NCI-H748 (cell line): ENCODE data around the gene RIOK2.
"Not testable (repeated sequence)": the region's sequence is repeated elsewhere in the genome, so short reads cannot be mapped to it uniquely, and the experiment has no call there.

Experiments used
- DNase-seq: peaks from one replicate; lab custom pipeline; 2025; ENCODE audit not compliant: unreplicated experiment; lab: John Stamatoyannopoulos, UW

The RIOK2 gene

GRCh38 chr5:97183100-97183929, at the start of gene RIOK2:
Gene RIOK2 (minus strand): TSS chr5:97183247. CDS start chr5:97183191, 56 bp downstream.
- peak; percentile 97 for DNase-seq

- peak; percentile 67 for DNase-seq
These were observed 48.1 kb upstream of the RIOK2 start for GRCh38 chr5:97231025-97231636.

- no peak for DNase-seq
These were observed 46.7 kb upstream of the RIOK2 start for GRCh38 chr5:97229688-97230285.

DNA sequence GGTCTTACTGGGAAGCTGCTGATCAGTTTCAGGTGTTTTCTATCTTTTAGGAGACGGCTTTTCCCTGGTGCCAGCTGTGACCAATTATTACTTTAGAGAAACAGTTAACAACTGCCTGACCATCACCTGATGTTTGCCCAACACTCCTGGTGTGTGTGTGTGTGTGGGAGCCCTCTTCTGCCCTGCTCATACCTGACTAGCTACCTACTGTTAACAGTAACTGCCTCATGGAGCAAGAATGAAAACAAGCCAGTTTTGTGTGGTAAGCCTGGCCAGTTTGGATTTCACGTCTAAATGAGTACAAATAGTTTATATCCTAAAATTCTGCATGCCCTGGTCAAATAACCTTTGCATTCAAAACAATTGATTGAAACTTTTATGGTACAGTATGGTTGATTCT, 46.1 kb upstream of the RIOK2 start:
- peak; percentile 8 for DNase-seq

DNA sequence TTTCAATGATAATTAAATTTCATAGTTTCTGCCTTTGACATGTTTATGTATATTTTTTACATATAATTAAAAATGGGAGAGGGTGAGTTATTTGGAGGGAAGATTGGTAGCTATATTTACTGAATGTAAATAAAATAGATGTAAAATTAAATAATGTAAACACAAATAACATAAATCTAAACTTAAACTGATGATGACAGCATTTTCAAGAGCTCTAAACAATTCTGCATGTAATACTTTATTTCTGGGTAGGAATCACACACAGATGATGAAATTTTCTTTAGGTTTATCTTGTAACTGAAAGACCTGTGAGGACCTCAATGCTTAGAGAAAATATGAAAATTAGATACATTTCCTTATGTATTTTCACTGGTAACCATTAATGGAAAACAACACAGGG, 42.2 kb upstream of the RIOK2 start:
- DNase-seq: no peak

DNA sequence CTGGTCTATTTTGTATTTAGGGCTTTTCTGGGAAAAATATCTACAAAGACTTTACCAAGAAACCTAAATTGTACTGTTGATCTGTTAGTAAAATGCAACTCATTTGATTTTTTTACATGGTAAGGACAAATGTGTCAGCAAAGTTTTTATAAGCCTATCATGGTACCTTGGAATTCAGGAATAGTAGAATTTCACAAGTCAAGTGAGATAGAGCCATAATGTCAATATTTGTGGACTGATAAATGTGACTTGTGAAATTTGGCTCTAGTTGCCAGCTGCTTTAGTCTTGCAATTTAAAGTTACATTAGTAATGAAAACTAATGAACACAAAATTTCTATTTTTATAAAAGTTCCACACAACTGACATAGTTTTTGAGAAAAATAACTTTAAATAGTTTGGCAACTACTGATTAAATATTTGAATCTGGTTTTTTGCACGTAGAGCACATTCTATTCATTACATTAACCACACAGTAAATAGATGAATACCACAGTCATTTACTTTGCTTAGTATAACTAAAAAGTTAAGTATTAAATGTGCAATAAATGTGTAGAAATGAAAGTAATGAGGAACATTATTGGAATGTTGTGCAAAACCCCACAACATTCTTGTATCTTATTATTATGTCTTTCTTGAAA, 41.2 kb upstream of the RIOK2 start:
- no peak for DNase-seq

GRCh38 chr5:97223596-97223995, 40.5 kb upstream of the RIOK2 start:
- no peak for DNase-seq

- no peak for DNase-seq
These were observed 26.3 kb upstream of the RIOK2 start for GRCh38 chr5:97209343-97209742.

DNA sequence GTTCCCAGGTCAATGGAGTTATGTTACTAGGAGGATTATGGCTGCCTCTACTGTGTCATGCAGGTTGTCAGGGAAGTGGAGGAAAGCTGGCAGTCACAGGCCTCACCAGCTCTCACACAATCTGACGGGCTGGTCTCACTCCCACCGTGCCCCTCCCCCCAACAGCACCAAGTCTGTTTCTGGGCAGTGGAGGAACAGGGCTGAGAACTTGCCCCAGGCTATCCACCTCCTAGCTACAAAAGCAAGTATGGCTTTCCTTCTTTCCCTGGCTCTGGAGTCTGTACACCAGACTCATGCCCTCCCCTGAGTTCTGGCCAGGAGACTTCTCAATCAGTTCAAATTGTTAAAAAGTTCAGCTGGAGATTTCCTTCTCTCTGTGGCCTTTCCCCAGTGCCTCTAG, 25.7 kb upstream of the RIOK2 start:
- no peak for DNase-seq

DNA sequence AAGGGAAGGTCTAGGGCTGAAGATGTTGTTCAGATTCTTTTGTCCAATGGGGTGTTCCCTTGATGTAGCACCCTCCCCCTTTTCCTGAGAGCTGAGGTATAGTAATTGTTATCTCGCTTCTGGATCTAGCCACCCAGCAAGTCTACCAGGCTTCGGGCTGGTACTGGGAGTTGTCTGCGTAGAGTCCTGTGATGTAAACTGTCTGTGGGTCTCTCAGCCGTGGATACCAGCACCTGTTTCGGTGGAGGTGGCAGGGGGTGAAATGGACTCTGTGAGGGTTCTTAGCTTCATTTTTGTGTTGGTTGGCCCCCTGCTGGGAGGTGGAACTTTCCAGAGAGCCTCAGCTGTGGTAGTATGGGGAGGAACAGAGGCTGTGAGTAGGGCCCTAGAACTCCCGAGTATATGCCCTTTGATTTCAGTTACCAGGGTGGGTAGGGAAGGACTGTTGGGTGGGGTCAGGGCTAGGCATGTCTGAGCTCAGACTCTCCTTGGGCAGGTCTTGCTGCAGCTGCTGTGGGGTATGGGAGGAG, 25.2 kb upstream of the RIOK2 start:
- no peak for DNase-seq

GRCh38 chr5:97194366-97194765, 11.3 kb upstream of the RIOK2 start:
- peak; percentile 17 for DNase-seq

DNA sequence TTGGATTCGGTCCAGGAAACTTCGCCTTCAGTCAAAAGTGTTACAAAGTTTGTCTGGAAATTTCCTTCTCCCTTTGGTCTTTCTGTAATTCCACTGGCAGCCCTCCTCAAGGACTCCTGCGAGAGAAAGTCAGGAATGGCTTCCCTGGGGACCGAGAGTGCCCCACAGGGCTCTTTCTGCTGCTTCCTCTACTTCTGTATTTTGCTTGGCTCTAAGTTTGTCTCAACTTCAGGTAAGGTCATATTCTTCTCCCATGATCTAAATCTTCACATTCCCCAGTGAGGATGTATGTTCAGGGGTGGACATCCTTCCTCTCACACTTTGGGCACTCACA, 10.3 kb upstream of the RIOK2 start:
- no peak for DNase-seq

DNA sequence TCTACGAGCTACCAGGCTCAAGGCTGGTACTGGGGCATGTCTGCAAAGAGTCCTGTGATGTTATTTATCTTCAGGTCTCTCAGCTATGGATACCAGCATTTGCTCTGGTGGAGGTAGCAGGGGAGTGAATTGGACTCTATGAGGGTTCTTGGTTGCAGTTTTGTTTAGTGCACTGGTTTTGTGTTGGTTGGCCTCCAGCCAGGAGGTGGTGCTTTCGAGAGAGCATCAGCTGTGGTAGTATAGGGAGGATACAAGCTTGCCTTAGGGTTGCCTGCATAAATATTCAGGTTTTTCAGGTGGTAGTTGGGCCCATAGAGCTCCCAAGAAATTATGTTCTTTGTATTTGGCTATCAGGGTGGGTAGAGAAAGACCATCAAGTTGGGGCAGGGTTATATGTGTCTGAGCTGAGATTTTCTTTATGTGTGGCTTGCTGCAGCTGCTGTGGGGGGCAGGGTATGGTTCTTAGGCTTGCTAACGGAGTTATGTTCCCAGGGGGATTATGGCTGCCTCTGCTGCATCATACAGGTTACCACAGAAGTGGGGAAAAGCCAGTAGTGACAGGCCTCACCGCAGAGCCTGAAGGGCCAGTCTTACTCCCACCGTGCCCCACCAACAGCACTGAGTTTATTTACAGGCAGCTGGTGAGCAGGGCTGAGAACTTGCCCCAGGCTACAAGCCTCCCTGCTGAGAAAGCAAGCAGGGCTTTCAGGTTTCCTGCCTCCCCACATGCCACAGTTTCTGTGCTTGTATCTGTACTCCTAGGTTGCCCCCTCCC, 9.7 kb upstream of the RIOK2 start:
- peak; percentile 50 for DNase-seq

- no peak for DNase-seq
These were observed 8.8 kb upstream of the RIOK2 start for GRCh38 chr5:97191893-97192292.

- DNase-seq: not testable (repeated sequence)
These were observed 6.5 kb upstream of the RIOK2 start for GRCh38 chr5:97189523-97189922.

DNA sequence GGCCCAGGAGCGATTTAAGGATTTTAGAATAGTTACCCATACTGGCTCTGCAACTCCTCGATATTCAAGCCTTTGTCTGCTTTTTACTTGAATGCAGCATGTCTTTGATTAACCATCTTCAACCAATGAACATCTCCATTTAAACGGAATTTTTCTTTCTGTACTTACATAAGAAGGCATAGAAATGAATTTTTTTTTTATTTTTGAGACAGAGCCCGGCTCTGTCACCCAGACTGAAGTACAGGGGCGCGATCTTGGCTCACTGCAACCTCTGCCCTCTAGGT, 825 bp upstream of the RIOK2 start:
- no peak for DNase-seq

DNA sequence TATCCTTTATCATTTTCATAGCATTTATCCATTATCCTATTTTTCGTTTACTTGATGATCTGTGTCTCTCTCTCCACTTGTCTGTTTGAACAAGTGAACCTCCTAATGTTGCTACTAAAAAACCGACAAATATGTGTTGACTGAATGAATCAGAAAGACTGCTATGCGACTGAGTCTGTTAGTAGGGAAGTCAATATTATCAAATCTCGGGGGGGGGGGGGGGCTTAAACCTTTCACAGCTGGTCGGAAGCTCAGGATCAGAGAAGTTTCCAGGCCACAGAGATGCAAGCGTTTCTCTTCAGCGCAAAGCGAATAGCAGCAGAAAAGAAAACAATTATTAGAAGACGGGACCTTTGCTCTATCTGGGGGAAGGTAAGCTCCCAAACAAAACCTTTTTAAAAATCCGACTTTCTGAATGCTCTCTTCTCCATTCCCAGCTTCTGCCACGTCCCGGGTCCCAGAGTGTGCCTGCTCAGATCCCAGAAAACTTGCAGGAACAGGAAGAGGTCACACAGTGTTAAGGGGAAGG, 412 bp downstream of the RIOK2 start:
- no peak for DNase-seq

DNA sequence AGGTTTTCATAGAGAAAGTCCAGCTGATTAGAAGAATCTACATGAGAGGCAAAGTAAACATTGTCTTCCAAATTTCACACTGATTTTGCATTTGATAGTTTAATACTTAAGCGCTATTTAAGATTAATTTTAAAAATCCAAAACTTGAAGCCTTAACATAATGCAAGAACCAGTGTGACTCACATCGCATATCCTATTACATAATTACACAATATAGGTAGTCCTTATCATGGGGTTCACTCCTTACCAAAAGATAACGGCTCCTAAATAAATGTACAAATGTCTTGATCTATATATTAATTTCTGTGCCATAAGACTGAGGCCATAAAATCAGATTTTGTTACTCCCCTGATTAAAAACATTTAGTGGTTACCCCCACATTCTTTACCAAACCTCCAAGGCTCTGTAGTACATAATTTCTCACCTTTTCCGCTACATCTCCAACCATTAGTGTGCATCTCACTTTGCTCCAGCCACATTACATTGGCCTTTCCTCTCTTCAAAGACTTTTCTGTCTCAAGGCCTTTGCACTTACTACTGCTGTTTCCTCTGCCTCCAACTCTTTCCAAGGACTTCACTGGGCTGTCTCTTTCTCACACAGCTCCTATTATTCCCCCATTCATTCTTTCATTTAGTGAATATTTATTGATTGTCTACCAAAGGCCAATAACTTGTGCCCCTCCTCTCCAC, 1.0 kb downstream of the RIOK2 start:
- no peak for DNase-seq

GRCh38 chr5:97179457-97179856, 3.6 kb downstream of the RIOK2 start:
- DNase-seq: not testable (repeated sequence)

DNA sequence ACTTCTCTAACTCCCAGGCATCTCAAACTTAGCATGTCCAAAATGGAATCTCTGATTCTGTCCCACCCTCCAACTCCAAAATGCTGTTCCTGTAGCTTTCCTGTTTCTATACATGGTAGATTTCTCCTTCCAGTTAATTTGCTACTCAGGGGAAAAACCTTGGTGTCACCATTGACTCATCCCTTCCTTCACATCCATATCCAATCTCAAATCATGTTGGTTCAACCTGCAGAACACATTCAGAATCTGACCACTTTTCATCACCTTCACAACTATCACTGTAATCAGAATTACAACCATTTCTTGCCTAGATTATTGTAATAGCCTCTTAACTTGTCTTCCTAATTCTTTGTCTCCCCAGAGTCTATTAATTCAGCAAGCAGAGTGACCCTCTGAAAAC, 10.8 kb downstream of the RIOK2 start:
- no peak for DNase-seq
